Common myeloid progenitor, CD34-positive (primary cell): Measurements from ENCODE around the gene VARS1.

ENCODE experiments used
- CTCF ChIA-PET: fragments of 350-600 bp; sonication (Branson Sonifier 250); formaldehyde crosslinking; loops from one replicate; lab custom pipeline; 2021; ENCODE audit warnings: antibody characterized with exemption; lab: Charles Lee
- POLR2A ChIA-PET: fragments of 350-600 bp; sonication (Branson Sonifier 250); formaldehyde crosslinking; loops from one replicate; lab custom pipeline; 2021; ENCODE audit warnings: antibody characterized with exemption; lab: Charles Lee
- DNase-seq, 3 donors: peaks; one replicate each; pipeline versions ENCODE4 v3.0.0 to v3.0.0-alpha.2; 2013
- H3K27ac ChIP-seq, 2 experiments: 1 replicate in 1 of 2; 2 replicates in 1 of 2; pipeline ENCODE4 v1.7.0; 2013; ENCODE audit warnings: inconsistent platforms in 2 of 2, low read length in 2 of 2, mild to moderate bottlenecking in 2 of 2, low read depth in 1 of 2, moderate library complexity in 1 of 2; ENCODE audit not compliant: severe bottlenecking in 2 of 2, insufficient read depth in 1 of 2, poor library complexity in 1 of 2
- H3K27me3 ChIP-seq, 5 experiments: replicated peaks in 2 of 5; 1 replicate in 3 of 5; 2 replicates in 2 of 5; pipeline versions ENCODE4 v1.6.1 to v1.7.0; 2013; ENCODE audit warnings: low read length in 4 of 5, mild to moderate bottlenecking in 2 of 5, moderate library complexity in 2 of 5, inconsistent platforms in 1 of 5; ENCODE audit not compliant: insufficient read depth in 5 of 5, control insufficient read depth in 4 of 5
- H3K36me3 ChIP-seq, 4 experiments: 1 replicate in 2 of 4; 2 replicates in 2 of 4; pipeline versions ENCODE4 v1.6.1 to v1.7.0; 2013; ENCODE audit warnings: low read length in 3 of 4, control low read depth in 1 of 4, mild to moderate bottlenecking in 1 of 4; ENCODE audit not compliant: control insufficient read depth in 4 of 4, insufficient read depth in 4 of 4
- H3K4me1 ChIP-seq, 4 experiments: 1 replicate in 3 of 4; 2 replicates in 1 of 4; pipeline versions ENCODE4 v1.6.1 to v1.7.1; 2013; ENCODE audit warnings: low read length in 3 of 4, mild to moderate bottlenecking in 3 of 4, control low read depth in 1 of 4, inconsistent platforms in 1 of 4, moderate library complexity in 1 of 4; ENCODE audit not compliant: control insufficient read depth in 4 of 4, insufficient read depth in 4 of 4; ENCODE audit errors: control extremely low read depth in 1 of 4
- H3K4me3 ChIP-seq, 7 experiments: 1 replicate in 4 of 7; 2 replicates in 3 of 7; pipeline versions ENCODE4 v1.5.1 to v1.7.0; 2013; ENCODE audit warnings: mild to moderate bottlenecking in 7 of 7, low read length in 6 of 7, moderate library complexity in 6 of 7, inconsistent platforms in 2 of 7, low read depth in 2 of 7, control low read depth in 1 of 7; ENCODE audit not compliant: insufficient read depth in 4 of 7, control insufficient read depth in 1 of 7; ENCODE audit errors: extremely low read depth in 1 of 7
- H3K9me3 ChIP-seq, 5 experiments: 1 replicate in 4 of 5; 2 replicates in 1 of 5; pipeline versions ENCODE4 v1.6.1 to v1.7.1; 2013; ENCODE audit warnings: low read length in 4 of 5, mild to moderate bottlenecking in 2 of 5, inconsistent platforms in 1 of 5, low read depth in 1 of 5, moderate library complexity in 1 of 5; ENCODE audit not compliant: control insufficient read depth in 4 of 5, insufficient read depth in 2 of 5; ENCODE audit errors: control extremely low read depth in 1 of 5
- WGBS: methylation state at CpG from one replicate; pipeline ENCODE4 v1.1.5; 2013; ENCODE audit not compliant: insufficient coverage; 5-methylcytosine and 5-hydroxymethylcytosine counted together

The VARS1 gene

GRCh38 chr6:31785475-31785874 is 10.1 kb downstream of the VARS1 start:
- Histone ChIP-seq H3K9me3 (no peaks in the 10 kb centered on the region), H3K27me3 (no peaks in the 10 kb centered on the region), H3K27ac (no peak overlapping the region), H3K4me3 (no peak overlapping the region), H3K4me1 (no peaks in the 10 kb centered on the region), H3K36me3 (peaks cover 7 to 61% (median 50%) of the 10 kb centered on the region in 4 experiments)
- no peak for DNase-seq
- ChIA-PET POLR2A (no interaction called here), CTCF (interaction anchor here (0.8 to 2.1 kb wide), 7 partner anchors 10 to 54 kb away, joined by 3 to 9 read pairs (median 3); no protein-coding TSS in a partner anchor)
- 93% methylated on average over 5 of the region's 11 CpGs for WGBS

DNA sequence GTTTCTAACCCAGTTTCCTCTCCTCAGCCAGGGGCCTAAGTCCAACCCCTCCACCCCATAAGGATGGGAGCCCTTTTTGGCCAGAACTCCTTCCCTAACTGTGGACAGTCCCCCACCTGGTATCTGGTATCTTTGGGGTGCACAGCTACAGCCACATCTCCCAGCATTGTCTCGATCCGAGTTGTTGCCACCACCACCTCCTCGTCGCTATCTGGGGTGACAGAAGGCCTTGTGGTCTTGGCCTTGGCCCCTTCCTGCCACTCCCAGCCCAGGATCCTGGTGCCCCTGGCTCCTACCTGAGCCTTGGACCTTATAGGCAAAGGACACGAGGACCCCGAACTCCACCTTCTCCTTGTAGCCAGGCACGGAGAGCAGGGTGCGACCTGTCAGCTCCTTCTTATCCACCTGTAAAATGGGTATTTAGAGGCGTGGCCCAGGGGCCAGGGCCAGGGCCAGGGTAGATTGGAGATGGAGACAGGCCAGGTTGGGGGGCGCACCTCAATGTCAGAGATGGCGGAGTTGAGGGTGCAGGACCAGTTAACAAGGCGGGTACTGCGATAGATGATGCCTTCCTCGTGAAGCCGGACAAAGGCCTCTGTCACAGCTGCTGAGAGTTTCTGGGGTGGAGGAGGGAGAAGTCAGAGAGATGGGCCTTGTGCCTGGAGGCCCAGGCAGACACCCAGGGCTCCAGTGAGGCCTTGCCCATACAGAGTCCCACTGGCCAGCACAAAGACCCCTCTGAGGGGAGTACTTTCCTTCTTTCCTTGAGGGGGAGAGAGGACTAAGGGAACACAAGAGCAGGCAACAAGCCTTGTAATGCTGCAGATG is 11.2 kb downstream of the VARS1 start:
- ChIA-PET POLR2A (no interaction called here), CTCF (interaction anchor here (0.8 to 1.7 kb wide), 6 partner anchors 11 to 46 kb away, joined by 3 to 9 read pairs (median 3); partner anchors contain the start of gene LSM2)
- DNase-seq, result no peak
- Histone ChIP-seq H3K4me1 (no peaks in the 10 kb centered on the region), H3K27me3 (no peaks in the 10 kb centered on the region), H3K36me3 (peaks cover 7 to 70% (median 58%) of the 10 kb centered on the region in 4 experiments), H3K9me3 (no peaks in the 10 kb centered on the region), H3K4me3 (no peak overlapping the region), H3K27ac (no peak overlapping the region)
- whole genome bisulfite sequencing, result 97% methylated on average over 12 of the region's 15 CpGs

- Histone ChIP-seq H3K4me1 (peaks cover 0 to 9% (median 4%) of the 10 kb centered on the region in 4 experiments), H3K27ac (no peak overlapping the region), H3K4me3 (no peak overlapping the region), H3K27me3 (no peaks in the 10 kb centered on the region), H3K9me3 (no peaks in the 10 kb centered on the region), H3K36me3 (peaks cover 9 to 76% (median 65%) of the 10 kb centered on the region in 4 experiments)
- WGBS, result 94% methylated on average over 31 of the region's 32 CpGs
- DNase-seq, result no peak
- POLR2A ChIA-PET, result no interaction called here
- CTCF ChIA-PET, result interaction anchor here (1.0 to 2.6 kb wide), 2 partner anchors 9 to 86 kb away, joined by 3 to 9 read pairs; no protein-coding TSS in a partner anchor
Measured at GRCh38 chr6:31782126-31782855, 13.3 kb downstream of the VARS1 start.

GRCh38 chr6:31781244-31782125 is 14.1 kb downstream of the VARS1 start:
- H3K27ac ChIP-seq, result no peak overlapping the region
- H3K4me1 ChIP-seq, result peaks cover 0 to 17% (median 12%) of the 10 kb centered on the region in 4 experiments
- WGBS, result 96% methylated on average over 20 of the region's 23 CpGs
- ChIA-PET CTCF (interaction anchor here (1.6 to 2.6 kb wide), 2 partner anchors 10 to 70 kb away, joined by 3 to 9 read pairs; no protein-coding TSS in a partner anchor), POLR2A (no interaction called here)
- no peak overlapping the region for H3K4me3 ChIP-seq
- H3K9me3 ChIP-seq, result no peaks in the 10 kb centered on the region
- no peak for DNase-seq
- H3K36me3 ChIP-seq, result peaks cover 9 to 74% (median 64%) of the 10 kb centered on the region in 4 experiments
- no peaks in the 10 kb centered on the region for H3K27me3 ChIP-seq

- H3K27me3 ChIP-seq, result no peaks in the 10 kb centered on the region
- POLR2A ChIA-PET, result no interaction called here
- H3K9me3 ChIP-seq, result no peaks in the 10 kb centered on the region
- H3K36me3 ChIP-seq, result peaks cover 9 to 73% (median 62%) of the 10 kb centered on the region in 4 experiments
- DNase-seq, result no peak
- H3K4me3 ChIP-seq, result no peak overlapping the region
- 97% methylated on average over 15 of the region's 20 CpGs for WGBS
- H3K27ac ChIP-seq, result no peak overlapping the region
- H3K4me1 ChIP-seq, result peaks cover 0 to 24% (median 17%) of the 10 kb centered on the region in 4 experiments
- CTCF ChIA-PET, result interaction anchor here (0.7 to 2.6 kb wide), 4 partner anchors 11 to 69 kb away, joined by 3 to 9 read pairs (median 3); no protein-coding TSS in a partner anchor
Measured at GRCh38 chr6:31780507-31781243, 14.9 kb downstream of the VARS1 start.

DNA sequence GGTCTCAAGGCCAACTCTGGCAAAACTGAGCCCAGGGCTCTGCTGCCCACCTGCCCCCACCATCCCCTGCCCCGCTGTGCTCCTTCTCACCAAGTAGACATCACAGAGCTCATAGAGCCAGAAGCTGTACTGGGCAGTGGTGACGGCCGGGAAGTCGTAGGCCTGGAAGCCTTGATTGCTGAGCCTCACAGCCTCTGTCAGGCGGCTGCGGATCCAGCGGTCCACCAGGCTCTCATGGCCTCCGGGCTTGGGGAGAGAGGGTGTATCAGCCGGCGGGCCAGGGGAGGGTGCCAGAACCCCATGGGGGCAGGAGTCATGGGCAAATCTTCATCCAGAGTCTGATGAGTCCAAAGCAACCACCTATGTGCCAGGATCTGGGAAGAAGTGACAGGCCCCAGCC is 15.6 kb downstream of the VARS1 start:
- H3K27ac ChIP-seq, result no peak overlapping the region
- WGBS, result 99% methylated on average over 9 of the region's 10 CpGs
- peaks cover 0 to 27% (median 17%) of the 10 kb centered on the region in 4 experiments for H3K4me1 ChIP-seq
- no peak for DNase-seq
- no peak overlapping the region for H3K4me3 ChIP-seq
- ChIA-PET CTCF (interaction anchor here (0.7 to 2.6 kb wide), 5 partner anchors 10 to 54 kb away, joined by 3 to 9 read pairs (median 3); no protein-coding TSS in a partner anchor), POLR2A (no interaction called here)
- no peaks in the 10 kb centered on the region for H3K27me3 ChIP-seq
- no peaks in the 10 kb centered on the region for H3K9me3 ChIP-seq
- peaks cover 8 to 66% (median 56%) of the 10 kb centered on the region in 4 experiments for H3K36me3 ChIP-seq
